MV-4-11 (cell line): ENCODE results near the gene PCDHA1.
"Not testable (repeated sequence)": the region's sequence is repeated elsewhere in the genome, so short reads cannot be mapped to it uniquely, and the experiment has no call there.

Source experiments
- DNase-seq: peaks from one replicate; lab custom pipeline; 2025; lab: John Stamatoyannopoulos, UW

The PCDHA1 gene

GRCh38 chr5:140808241-140808888 lies 22.4 kb downstream of the PCDHA1 start:
- DNase-seq, result not testable (repeated sequence)

GRCh38 chr5:140808889-140809291 lies 22.9 kb downstream of the PCDHA1 start:
- no peak for DNase-seq

DNA sequence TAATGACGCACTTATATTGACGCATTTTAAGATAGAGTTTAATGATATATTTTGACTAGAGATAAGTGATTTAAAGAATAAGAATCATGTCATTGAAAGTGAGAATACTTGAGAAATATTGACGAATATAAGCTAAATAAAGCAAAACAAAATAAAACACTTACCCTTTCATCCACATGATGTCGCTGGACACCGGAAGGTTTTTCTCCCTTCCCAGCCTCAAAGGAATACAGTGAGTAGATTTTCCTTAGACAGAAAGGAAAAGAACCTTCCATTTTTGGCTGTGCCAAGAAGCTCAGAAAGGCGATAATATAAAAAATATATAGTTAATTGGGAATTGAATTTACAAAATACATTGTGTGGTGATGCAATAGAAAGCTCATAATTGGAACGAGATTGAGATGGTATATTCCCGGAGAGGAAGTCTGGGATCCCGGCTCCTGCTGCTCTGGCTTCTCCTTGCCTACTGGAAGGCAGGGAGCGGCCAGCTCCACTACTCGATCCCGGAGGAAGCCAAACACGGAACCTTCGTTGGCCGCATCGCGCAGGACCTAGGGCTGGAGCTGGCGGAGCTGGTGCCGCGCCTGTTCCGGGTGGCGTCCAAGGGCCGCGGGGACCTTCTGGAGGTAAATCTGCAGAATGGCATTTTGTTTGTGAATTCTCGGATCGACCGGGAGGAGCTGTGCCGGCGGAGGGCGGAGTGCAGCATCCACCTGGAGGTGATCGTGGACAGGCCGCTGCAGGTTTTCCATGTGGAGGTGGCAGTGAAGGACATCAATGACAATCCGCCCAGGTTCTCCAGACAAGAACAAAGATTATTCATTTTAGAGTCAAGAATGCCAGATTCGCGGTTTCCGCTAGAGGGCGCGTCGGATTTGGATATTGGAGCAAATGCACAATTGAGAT lies 35.7 kb downstream of the PCDHA1 start, which contains the start of gene PCDHA5:
Gene PCDHA5 (plus strand): TSS at position 239 of the 906 bp plus-strand sequence.
- DNase-seq, result no peak

GRCh38 chr5:140822281-140822629 lies 36.3 kb downstream of the PCDHA1 start:
- DNase-seq, result no peak

DNA sequence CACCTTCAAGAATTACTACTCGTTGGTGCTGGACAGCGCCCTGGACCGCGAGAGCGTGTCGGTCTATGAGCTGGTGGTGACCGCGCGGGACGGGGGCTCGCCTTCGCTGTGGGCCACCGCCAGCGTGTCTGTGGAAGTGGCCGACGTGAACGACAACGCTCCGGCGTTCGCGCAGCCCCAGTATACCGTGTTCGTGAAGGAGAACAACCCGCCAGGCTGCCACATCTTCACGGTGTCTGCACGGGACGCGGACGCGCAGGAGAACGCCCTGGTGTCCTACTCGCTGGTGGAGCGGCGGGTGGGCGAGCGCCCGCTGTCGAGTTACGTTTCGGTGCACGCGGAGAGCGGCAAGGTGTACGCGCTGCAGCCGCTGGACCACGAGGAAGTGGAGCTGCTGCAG lies 37.0 kb downstream of the PCDHA1 start:
- not testable (repeated sequence) for DNase-seq

DNA sequence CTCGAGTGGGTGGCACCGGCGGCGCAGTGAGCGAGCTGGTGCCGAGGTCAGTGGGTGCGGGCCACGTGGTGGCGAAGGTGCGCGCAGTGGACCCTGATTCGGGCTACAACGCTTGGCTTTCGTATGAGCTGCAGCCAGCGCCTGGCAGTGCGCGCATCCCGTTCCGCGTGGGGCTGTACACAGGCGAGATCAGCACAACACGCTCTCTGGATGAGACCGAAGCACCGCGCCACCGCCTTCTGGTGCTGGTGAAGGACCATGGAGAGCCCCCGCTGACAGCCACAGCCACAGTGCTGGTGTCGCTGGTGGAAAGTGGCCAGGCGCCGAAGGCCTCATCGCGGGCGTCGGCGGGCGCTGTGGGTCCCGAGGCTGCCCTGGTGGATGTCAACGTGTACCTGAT lies 37.5 kb downstream of the PCDHA1 start:
- DNase-seq, result no peak

- DNase-seq, result no peak
Observed at GRCh38 chr5:140827704-140828361, 41.9 kb downstream of the PCDHA1 start, which contains the start of gene PCDHA6. PCDHA6 (plus strand) TSS chr5:140827960; CDS start chr5:140828092, 132 bp downstream.

GRCh38 chr5:140828362-140828737 lies 42.4 kb downstream of the PCDHA1 start:
- DNase-seq, result no peak

GRCh38 chr5:140829511-140830501 lies 43.9 kb downstream of the PCDHA1 start:
- not testable (repeated sequence) for DNase-seq

DNA sequence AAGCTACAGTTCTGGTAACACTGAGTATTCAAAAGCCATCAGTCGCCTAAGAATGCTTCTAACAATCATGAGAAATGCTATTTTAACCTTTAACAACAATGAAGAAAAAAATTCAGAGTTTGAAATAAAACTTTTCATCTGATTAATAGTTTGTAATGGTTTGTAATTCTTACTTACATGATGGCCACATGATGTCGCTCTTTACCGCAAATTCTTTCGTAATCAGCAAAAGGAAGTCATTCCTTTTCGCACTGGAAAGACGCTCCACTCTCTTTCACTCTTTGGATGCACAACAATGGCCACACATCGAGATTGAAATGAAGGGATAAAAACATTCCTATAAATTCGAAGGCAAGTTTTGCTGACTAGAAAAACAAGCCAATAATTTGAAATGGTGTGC lies 48.1 kb downstream of the PCDHA1 start, which contains the start of gene PCDHA7:
Gene PCDHA7 (plus strand): TSS at position 277 of the 400 bp plus-strand sequence. CDS start 115 bp downstream, at position 392.
- DNase-seq, result peak; percentile 15

GRCh38 chr5:140834439-140835008 lies 48.6 kb downstream of the PCDHA1 start:
- DNase-seq, result not testable (repeated sequence)

GRCh38 chr5:140835622-140836510 lies 49.9 kb downstream of the PCDHA1 start:
- no peak for DNase-seq

DNA sequence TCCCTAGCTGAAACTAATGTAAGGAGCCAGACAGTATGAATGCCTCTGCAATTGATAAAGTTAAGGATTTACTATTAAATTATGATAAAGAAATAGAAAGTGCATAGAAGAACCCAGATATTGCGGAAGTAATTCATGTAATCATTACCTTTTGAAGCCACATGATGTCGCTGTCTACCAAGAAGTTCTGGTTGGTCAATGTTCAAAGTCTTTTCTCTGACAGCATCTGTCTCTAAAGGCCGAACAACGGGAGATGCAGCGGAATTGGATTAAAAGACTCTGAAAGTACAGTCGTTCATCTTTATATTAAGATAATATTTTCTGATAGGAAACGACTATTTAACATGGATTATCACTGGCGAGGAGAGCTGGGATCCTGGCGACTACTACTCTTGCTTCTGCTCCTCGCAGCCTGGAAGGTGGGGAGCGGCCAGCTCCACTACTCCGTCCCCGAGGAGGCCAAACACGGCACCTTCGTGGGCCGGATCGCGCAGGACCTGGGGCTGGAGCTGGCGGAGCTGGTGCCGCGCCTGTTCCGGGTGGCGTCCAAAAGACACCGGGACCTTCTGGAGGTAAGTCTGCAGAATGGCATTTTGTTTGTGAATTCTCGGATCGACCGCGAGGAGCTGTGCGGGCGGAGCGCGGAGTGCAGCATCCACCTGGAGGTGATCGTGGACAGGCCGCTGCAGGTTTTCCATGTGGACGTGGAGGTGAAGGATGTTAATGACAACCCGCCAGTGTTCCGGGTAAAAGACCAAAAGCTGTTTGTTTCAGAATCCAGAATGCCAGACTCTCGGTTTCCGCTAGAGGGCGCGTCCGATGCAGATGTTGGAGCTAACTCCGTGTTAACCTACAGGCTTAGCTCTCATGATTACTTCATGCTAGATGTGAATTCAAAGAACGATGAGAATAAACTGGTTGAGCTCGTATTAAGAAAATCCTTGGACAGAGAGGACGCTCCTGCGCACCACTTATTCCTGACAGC lies 55.3 kb downstream of the PCDHA1 start, which contains the start of gene PCDHA8:
Gene PCDHA8 (plus strand): TSS at position 210 of the 985 bp plus-strand sequence. CDS start 135 bp downstream, at position 345.
- DNase-seq, result peak; percentile 34

DNA sequence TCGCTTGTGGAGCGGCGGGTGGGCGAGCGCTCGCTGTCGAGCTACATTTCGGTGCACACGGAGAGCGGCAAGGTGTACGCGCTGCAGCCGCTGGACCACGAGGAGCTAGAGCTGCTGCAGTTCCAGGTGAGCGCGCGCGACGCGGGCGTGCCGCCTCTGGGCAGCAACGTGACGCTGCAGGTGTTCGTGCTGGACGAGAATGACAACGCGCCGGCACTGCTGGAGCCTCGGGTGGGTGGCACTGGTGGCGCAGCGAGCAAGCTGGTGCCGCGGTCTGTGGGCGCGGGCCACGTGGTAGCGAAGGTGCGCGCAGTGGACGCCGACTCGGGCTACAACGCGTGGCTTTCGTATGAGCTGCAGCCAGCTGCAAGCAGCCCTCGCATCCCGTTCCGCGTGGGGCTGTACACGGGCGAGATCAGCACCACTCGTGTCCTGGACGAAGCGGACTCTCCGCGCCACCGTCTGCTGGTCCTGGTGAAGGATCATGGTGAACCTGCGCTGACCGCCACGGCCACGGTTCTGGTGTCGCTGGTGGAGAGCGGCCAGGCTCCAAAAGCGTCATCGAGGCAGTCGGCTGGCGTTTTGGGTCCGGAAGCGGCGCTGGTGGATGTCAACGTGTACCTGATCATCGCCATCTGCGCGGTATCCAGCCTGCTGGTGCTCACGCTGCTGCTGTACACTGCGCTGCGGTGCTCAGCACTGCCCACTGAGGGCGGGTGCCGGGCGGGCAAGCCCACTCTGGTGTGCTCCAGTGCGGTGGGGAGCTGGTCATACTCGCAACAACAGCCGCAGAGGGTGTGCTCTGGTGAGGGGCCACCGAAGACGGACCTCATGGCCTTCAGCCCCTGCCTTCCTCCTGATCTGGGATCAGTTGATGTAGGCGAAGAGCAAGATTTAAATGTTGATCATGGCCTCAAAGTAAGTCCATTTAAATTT lies 57.1 kb downstream of the PCDHA1 start:
- DNase-seq, result no peak

- not testable (repeated sequence) for DNase-seq
Observed at GRCh38 chr5:140848139-140849102, 62.5 kb downstream of the PCDHA1 start, which contains the start of gene PCDHA9. PCDHA9 (plus strand) TSS chr5:140848382; CDS start chr5:140848496, 114 bp downstream.
